Stimulated activated CD8-positive, alpha-beta memory T cell treated with anti-CD3 and anti-CD28 coated beads, Interleukin-7, amount 100 ng/mL, for 24 hours (primary cell): ENCODE data around the gene COBL.

Source experiments
- DNase-seq: peaks from one replicate; pipeline ENCODE4 v3.0.0-alpha.2; 2020; ENCODE audit warnings: low read depth

COBL gene

DNA sequence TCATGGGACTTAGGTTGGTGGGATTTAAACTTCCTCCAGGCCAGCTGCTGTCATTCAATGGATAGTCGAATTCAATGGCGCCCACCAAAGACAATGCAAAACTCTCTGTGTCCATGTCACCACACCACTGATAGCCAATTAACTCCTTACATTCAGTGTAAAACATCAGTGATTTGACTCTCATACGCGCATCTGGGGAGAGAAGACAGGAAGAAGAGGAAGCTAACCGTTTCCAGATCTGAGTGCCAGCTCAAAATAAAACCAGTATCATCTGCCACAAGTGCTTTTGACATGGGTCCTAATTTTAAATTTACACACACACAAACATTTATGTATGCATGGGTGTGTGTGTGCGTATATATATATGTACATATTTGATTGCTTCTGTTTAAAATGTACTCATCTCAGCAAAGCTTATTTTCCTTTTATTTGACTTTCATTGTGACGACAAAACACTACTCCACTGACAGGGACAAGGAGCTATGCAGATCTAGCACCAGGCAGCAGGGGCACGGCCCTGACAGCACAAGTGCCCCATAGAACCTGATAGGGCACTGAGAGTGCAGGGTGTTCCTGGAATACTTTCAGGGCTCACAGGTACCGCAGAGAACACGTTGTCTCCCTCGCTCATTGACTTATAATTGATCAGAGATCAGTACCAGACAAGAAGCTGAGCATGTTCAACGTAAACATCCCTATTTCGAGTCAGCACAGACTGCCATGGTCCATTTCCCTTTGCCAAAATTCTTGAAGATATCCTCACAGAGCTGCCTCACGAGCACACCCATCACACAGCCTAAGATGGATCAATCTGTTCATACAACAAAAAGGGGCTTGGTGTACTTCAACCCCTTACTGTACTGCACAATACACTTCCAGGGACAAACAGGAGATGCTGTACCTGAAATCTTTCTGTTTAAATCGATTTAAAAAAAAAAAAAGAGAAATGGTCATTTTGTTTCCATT lies 176.1 kb downstream of the COBL start:
- no peak for DNase-seq

DNA sequence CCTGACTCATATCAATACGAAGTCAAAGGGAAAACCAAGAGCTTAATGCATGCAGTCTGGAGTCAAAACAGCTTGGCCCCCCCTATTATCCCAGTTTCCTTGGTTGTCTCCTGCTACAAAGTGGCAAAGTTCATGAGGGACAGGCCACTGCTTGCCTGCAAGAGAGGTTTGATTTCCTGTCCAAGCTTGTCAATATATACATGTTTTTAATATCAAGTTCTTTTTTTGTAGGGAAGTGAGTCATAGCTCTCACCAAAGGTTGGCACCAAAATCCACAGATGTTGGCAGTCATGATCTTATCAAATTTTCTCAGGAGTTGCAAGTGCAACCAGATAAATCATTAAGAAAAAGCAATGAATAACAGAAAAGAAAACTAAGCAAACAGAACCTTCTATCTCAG lies 176.8 kb downstream of the COBL start:
- no peak for DNase-seq

DNA sequence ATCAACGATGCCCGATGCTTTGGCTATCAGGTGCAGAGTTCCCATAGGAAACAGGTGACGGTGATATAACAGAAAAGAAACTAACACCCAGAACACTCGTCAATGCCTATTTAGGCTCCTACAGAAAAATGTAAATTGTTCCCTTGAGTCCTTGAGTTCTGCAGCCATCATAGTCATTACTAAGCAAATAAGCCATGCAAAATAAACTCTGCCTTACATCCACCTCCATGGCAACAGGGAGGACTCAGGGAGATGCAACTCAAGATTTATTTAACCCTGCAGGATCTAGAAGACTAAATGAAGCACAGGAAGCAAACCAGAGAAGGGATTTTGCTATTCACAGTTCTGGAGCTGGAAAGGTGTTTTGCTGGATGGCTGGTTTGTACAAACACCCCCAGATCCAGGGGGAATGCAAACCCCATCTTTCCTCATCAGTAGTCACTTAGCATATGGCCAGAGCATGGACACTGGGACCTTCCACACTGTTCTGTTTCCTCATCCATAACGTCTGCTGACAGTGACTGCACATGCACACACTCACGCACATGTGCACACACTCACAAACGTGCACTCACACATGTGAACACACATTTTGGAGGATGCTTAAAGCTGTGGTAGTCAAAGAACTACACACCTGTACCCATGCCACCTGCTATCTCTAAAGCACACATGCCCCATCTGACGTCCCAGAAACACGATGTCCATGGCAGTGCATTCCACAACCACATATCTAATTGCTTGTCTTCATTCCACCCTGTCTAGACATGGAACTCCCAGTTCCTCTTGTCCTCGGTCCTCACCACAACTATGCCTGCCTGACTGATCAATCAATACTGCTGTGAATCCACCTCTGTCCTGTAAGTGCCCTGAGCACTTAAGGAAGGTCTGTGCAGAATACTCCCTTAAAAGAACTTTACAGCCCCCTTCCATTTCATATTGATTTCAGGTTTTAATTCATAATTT lies 178.2 kb downstream of the COBL start:
- DNase-seq = no peak

DNA sequence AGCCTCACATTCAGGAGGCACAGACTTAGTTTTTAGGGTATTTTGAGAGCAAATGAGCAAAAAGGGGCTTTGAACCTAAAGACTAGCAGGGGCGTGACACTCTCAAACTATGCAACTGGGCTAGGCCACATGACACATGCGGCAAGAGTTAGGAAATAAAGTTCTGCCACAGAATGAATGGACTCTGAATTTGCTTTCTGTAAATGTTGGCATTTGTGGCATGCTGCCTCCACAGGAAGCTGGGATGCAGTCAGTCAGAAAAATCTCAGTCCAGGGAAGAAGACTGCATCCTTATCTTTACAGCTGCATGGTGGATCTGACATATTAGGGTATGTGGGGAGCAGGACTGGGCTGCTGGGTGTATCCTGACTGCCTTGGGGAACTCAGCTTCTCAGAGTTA lies 181.0 kb downstream of the COBL start:
- DNase-seq = no peak

DNA sequence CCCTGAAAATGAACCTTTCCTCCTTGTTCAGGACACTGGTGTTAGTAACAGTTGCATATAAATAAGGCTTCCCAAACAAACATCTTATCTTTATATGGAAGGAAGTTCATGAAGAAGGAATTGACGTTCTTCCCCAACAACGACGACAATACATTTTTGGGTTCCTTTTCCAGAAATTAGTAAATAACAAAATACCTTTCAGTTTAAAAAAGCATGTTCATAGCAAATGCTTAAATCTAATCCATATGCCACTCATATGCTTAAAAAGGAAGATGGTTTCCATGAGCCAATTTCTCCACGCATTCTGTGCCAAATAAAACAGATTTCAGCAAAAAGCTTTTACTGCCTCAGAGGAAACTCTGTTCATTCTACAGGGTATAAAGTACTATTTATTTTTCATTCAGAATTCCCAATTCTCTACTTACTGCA lies 182.6 kb downstream of the COBL start:
- no peak for DNase-seq

DNA sequence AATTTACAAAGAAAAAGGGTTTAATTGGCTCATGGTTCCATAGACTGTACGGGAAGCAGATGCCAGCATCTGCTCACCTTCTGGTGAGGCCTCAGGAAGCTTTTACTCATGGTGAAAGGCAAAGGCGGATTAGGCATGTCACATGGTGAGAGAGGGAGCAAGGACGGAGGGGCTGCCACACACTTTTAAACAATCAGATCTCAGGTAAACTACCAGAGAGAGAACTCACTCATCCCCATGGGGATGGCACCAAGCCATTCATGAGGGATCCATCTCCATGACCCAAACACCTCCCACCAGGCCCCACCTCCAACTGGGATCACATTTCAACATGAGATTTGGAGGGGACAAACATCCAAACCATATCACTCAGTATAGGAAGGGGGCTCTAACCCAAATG lies 183.9 kb downstream of the COBL start:
- DNase-seq = no peak

DNA sequence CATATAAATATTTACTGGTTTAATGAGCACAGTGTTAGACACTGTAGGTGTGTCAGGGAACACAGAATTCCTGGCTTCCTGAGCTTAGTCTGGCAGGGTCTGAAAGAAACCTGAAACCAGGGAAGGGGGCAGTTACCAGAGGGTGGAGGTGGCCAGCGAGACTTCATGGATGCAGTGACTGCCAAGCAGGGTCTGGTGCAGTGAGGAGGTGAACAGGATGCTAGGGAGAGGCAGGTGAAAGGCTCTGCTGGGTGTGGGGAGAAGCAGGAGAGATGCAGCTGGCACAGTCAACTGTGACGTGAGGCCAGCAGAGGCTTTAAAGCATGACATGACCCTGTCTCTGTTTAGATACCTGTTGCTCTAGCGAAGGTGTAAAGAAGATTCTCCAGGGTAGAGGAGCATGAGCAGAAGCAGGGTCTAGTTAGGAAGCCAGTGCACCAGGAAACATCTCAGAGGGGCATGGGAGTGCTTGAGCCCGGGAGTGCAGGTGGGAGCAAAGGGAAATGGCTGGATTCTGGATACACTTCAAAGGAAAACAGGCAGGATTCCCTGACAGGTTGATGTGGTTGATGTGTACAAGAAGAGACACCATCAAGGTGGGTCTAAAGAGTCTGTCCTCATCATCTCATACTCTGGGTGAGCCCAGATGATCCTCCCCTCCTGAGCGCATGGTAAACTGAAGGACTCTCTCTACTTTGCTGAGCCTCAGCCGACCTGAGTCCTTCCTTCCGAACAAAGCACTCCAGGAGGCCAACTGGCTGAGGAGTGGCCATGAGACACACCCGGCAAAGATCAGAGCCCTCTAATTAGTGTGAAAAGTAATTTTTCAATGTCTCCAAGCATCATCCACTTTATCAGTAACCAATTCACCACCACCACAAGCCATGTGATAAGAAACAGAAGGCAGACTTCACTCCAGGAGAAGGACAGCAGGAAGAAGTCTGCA lies 186.8 kb downstream of the COBL start:
- no peak for DNase-seq

DNA sequence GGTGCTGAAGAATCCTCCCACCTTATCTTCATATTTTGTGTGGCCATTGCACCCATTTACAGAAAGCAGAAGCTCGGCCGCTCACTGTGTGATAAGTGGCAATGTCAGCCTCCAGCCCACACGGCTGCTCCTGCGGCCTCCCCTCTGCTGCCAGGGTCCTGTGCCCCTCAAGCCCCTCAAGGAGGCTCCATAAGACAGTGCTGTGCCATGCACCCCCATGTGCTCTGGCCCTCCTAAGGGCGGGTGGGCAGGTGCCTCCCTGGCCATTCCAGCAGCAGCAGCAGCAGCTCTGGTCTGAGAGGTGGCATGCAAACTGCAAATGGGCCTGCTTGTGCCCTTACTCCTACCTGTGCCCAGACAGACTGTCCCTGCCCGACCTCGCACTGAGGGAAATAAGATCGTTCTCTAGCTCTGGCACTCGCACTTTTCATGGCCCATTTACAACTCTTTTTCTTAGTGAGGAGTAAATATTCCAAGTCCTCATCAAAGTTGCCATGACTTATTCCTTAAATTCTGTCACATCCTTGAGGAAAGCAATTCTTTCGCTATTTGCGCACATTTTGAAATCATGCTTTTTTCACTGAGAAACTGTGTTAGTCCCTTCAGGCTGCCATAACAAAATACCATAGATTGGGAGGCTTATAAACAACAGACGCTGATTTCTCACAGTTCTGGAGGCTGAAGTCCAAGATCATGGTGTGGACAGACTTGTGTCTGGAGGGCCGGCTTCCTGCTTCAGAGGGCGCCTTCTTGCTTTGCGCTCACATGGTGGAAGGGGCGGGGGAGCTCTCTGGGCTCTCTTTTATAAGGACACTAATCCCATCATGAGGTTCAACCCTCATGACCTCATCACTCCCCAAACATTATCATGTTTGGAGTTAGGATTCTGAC lies 187.8 kb downstream of the COBL start:
- DNase-seq = no peak

DNA sequence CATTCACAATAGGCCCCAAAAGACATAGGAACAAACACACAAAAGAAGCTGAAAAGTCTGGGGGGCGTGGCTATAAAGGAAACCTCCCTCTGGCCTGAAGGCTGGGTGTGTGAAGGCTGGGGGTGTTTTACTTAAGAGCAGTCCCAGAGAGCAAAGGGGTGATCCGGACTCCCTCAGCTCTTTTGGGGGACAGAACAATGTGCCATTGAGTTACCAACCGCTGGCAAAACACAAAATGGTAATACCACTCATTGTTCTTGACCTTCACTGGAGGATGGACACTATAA lies 189.0 kb downstream of the COBL start:
- DNase-seq = no peak

DNA sequence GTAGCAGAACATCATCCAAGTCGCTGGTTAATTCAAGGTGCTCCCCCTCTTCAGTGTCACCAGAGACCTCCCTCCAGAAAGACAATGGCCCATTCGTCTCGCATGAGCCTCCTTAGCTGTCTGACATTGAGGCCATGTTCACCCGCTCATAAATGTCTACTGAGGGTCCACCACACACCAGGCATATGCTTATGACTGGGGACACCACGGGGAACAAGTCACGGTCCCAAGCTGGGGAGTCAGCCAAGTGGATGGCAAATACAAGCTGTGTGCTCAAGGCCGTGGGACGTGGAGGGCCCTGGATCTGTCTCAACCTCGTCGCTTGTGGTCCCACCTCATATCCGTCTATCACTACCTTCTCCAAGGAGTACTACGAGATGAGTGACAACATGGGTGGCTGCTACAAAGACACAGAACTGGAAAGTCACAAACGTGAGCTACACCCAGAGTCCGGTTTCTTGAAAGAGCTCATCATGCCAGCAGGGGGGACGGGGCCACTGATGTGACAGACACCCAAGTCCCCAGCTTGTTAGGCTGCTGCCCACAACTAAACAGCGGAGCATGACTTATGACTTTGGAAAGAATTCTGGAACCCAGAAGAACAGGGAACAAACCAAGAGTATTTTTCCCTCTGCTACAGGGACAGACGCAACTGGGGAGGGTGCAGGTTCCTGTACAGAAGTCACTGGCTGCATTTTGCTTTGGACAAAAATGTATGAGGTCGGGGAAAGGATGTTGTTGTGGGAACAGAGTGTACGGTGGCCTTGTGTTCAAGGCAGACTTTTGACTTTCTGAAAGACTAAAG lies 189.6 kb downstream of the COBL start:
- DNase-seq = no peak

DNA sequence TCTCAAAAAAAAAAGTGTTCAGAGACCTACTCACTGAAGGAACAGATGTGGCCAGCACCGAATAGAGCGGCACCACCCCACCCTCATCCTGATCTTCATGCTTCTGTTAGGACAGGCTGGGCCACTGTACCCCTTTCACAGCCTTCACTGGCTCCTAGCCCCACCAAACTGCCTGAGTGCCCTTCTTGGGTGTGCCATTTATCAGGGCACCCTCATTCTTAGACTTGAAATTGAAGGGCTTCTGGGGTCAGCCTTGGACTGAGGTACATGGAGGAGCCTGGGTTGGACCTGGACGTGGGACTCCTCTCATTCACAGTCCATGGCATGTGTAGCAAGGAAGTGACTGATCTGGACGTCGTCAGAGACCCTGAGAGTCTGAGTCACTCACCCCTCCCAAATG lies 190.3 kb downstream of the COBL start:
- DNase-seq = no peak

DNA sequence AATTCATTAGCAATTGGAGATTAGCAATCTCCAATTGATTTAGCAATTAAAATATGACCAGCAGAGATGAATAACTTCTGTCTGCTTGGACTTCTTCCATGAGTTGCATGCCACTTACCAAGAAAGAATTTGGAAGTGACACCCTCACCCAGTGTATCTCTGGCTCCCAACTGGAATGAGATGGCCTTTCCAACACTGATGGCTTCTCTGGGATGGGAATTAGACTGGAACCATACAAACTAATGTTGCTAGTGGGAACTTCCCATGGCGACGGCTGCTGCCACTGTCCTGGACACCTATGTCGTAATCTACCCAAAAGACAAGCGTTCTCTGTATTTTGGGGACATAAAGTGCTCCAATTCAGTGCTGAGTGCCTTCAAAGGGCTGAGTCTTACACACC lies 192.3 kb downstream of the COBL start:
- DNase-seq = no peak

DNA sequence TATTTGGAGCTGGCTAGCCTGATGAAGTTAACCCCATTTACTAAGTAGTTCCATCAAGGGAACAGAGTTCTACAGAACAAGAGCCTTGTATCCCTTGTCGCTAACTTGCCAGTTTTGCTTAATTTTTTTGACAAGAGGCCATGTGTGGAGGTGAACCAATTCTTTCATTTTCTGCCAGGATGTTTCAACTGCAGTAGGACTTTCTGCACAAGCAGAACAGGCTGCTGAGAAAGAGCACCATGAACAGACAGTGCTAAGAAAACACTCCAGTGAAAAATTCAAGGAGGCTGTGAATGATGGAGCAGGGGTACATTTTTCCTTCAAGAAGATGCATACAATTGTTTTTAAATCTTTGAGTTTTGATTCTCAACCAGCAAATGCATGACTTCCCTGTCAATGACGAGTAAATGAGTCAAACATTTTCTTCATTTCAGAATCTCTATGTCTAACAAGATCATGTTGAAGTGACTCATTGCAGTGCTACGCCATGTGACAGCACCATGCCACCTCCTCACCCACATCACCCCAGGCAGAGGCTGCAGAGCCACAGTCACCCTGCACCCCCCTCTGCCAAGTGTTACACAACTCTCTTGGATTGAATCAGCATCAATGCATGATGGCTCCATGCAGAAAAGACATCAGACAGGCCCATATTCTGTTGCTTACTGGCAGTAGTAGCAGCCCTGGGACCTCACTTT lies 193.1 kb downstream of the COBL start:
- peak; percentile 55 for DNase-seq

DNA sequence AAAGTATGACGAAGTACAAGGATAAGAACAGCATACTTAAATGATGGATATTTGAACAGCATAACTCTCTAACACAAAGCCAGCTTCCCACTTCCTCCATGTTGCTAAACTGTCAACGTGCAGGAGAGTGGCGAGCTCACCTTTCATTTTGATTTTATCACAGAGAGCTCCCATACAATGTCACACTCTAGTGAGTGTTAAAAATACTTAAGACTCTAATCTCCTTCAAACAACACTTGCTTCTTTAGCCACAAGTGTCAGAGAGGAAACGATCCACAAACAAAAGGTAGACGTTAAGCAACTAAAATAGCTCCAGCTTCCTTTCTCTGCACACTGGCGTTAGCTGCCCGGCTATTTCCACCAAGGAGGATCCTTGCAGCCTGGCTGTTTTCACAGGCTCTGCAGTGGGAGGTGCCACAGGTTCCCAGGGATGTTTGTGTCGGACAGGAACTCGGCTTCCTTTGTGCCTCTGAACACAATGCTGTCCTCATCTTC lies 194.6 kb downstream of the COBL start:
- DNase-seq = no peak

DNA sequence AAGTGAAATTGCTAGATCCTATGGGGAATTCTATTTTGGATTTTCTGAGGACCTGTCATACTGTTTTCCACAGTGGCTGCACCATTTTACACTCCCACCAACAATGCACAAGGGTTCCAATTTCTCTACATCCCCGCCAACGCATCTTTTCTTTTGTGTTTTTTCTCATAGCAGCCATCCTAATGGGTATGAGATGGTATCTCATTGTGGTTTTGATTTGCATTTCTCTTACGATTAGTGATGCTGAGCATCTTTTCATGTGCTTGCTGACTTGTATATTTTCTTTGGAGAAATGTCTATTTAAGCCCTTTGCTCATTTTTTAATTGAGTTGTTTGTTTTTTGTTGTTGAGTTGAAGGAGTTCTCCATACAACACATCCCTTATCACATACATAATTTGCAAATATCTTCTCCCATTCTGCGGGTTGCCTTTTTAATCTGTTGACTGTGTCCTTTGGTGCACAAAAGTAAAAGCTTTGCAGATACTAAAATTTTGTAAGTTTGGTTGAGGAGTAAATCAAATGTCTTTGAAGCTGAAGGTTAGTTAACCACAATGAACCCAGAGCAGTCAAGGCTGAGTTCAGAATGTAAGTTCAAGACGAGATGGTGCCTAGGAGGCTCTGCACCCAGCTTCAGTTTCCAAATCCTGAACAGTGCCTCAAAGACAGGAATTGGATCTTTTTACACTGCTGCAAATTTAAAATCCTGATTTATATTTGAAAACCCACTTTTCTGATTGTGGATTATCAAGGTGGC lies 195.4 kb downstream of the COBL start:
- DNase-seq = no peak

DNA sequence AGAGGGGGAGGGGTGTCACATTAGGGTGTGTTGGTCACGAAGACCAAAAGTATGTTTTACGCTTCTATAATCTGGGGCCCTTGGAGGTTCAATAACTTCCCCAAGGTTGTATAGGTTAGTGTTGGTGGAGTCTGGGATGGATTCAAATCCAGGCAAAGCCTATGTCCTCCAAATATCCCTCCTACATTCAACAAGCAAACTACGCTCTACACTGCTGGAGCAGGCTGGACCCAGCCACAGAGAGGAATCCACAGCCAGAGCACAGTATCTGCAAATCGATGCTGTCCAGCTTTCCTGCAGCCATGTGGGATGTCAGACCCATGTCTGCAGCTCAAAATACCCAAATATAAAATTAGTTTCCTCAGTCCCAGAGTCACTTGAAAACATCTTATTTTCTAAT lies 198.0 kb downstream of the COBL start:
- DNase-seq = no peak

DNA sequence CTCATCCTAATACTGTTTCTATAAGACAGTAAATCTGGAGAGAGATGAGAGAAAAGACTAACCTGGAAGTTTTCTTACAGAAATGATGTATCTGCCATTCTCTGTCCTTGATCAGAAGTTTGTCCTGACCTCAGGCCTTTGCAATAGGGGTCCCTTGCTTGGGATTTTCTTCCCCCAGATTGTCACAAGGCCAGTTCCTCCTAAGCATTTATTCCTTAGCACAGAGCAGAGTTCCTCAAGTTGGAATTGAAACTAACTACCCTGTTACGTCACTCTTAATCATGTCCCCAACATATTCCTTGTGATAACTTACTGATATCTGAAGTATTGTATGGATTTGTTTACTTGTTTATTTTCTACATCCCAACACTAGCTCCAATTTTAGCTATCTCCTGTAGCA lies 202.1 kb downstream of the COBL start:
- no peak for DNase-seq

DNA sequence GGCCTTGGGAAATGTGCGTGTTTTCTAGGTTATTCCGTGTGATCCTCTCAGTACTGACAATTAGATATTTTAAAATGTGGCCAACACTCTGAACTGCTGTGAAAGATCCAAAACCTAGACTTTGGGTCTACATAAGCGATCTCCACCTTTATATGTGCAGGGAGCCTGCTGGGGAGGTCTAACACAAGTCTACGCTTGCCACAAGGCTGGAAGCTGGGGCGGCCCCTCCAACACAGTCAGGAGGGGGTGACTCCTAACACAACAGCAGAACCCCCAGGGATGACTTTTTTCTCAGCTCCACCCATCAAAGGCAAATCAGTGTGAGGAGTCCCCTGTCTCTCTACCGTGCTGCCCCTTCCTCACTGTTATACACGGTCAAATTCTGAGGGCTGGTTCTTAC lies 202.6 kb downstream of the COBL start:
- no peak for DNase-seq

DNA sequence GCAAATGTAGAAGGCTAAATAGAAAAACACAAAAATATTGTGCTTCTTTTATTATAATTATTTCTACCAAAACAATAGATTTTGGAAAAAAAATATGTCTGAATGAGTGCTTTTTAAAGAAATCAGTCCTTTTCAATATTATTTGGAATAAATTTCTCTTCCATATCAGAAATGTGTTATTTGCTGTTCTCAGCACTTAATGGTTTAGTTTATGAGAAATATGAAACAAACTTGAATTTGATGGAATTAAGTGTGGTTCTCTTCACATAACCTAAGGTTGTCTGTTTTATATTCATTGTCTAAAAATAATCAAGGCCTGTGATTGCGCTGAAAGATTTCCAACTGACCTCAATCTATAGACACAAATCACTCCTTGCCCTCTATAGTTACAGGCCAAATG lies 203.0 kb downstream of the COBL start:
- DNase-seq = no peak
